Mesenchymal stem cell (in vitro differentiated cells and primary cell): Measurements from ENCODE around the gene SPNS2.

Source experiments
- DNase-seq: peaks from one replicate; pipeline ENCODE4 v3.0.0-alpha.2; 2013
- H2AFZ ChIP-seq: one replicate; pipeline ENCODE4 v1.6.1; 2013; ENCODE audit warnings: low read depth, mild to moderate bottlenecking, control low read depth, inconsistent platforms, low read length, moderate library complexity
- H2AK5ac ChIP-seq: 2 replicates; pipeline ENCODE4 v1.6.1; 2013; ENCODE audit warnings: low read length, moderate library complexity, mild to moderate bottlenecking, inconsistent platforms; ENCODE audit not compliant: severe bottlenecking
- H2BK120ac ChIP-seq: one replicate; pipeline ENCODE4 v1.6.1; 2013; ENCODE audit warnings: low read depth, mild to moderate bottlenecking, inconsistent platforms, low read length, moderate library complexity
- H2BK12ac ChIP-seq, 2 experiments: one replicate each; pipeline ENCODE4 v1.6.1; 2013; ENCODE audit warnings: inconsistent platforms in 2 of 2, low read length in 2 of 2, mild to moderate bottlenecking in 2 of 2, moderate library complexity in 2 of 2, control low read depth in 1 of 2
- H2BK15ac ChIP-seq: one replicate; pipeline ENCODE4 v1.6.1; 2013; ENCODE audit warnings: mild to moderate bottlenecking, low read depth, inconsistent platforms; ENCODE audit not compliant: poor library complexity, severe bottlenecking
- H2BK5ac ChIP-seq: 2 replicates; pipeline ENCODE4 v1.6.1; 2013; ENCODE audit warnings: low read depth, mild to moderate bottlenecking, low read length, control low read depth, inconsistent platforms; ENCODE audit not compliant: poor library complexity, severe bottlenecking
- H3K14ac ChIP-seq, 2 experiments: one replicate each; pipeline ENCODE4 v1.6.1; 2013; ENCODE audit warnings: inconsistent platforms in 2 of 2, low read length in 2 of 2, control low read depth in 1 of 2, mild to moderate bottlenecking in 1 of 2, moderate library complexity in 1 of 2
- H3K18ac ChIP-seq, 2 experiments: one replicate each; pipeline ENCODE4 v1.6.1; 2013; ENCODE audit warnings: inconsistent platforms in 2 of 2, low read length in 2 of 2, control low read depth in 1 of 2, low read depth in 1 of 2, mild to moderate bottlenecking in 1 of 2
- H3K23ac ChIP-seq, 2 experiments: one replicate each; pipeline ENCODE4 v1.6.1; 2013; ENCODE audit warnings: inconsistent platforms in 2 of 2, low read length in 2 of 2, mild to moderate bottlenecking in 2 of 2, moderate library complexity in 2 of 2, control low read depth in 1 of 2
- H3K27ac ChIP-seq: 2 replicates; pipeline ENCODE4 v1.5.1; 2013; ENCODE audit warnings: mild to moderate bottlenecking, moderate library complexity, low read length, control low read depth, inconsistent platforms; ENCODE audit not compliant: poor library complexity, severe bottlenecking
- H3K27me3 ChIP-seq, 2 experiments: 2 replicates each; pipeline versions ENCODE4 v1.6.1 to v1.7.0; 2013; ENCODE audit warnings: low read length in 2 of 2, mild to moderate bottlenecking in 2 of 2, moderate library complexity in 2 of 2, control low read depth in 1 of 2, inconsistent platforms in 1 of 2; ENCODE audit not compliant: control insufficient read depth in 1 of 2, insufficient read depth in 1 of 2
- H3K36me3 ChIP-seq, 2 experiments: 2 replicates each; pipeline versions ENCODE4 v1.6.1 to v1.7.0; 2013; ENCODE audit warnings: low read length in 2 of 2, control low read depth in 1 of 2, inconsistent platforms in 1 of 2, low read depth in 1 of 2, mild to moderate bottlenecking in 1 of 2; ENCODE audit not compliant: insufficient read depth in 2 of 2, control insufficient read depth in 1 of 2
- H3K4ac ChIP-seq, 2 experiments: one replicate each; pipeline ENCODE4 v1.6.1; 2013; ENCODE audit warnings: inconsistent platforms in 2 of 2, low read length in 2 of 2, mild to moderate bottlenecking in 2 of 2, moderate library complexity in 2 of 2, control low read depth in 1 of 2, low read depth in 1 of 2
- H3K4me1 ChIP-seq: 2 replicates; pipeline ENCODE4 v1.6.1; 2013; ENCODE audit warnings: low read depth, low read length, control low read depth; ENCODE audit not compliant: control insufficient read depth, insufficient read depth
- H3K4me2 ChIP-seq: 2 replicates; pipeline ENCODE4 v1.6.1; 2013; ENCODE audit warnings: low read length, mild to moderate bottlenecking, inconsistent platforms; ENCODE audit not compliant: poor library complexity, severe bottlenecking
- H3K4me3 ChIP-seq, 2 experiments: 2 replicates each; pipeline versions ENCODE4 v1.5.1 to v1.7.0; 2013; ENCODE audit warnings: low read length in 2 of 2, mild to moderate bottlenecking in 2 of 2, control low read depth in 1 of 2, low read depth in 1 of 2; ENCODE audit not compliant: insufficient read depth in 1 of 2
- H3K79me1 ChIP-seq: replicated peaks from 2 replicates; pipeline ENCODE4 v1.6.1; 2013; ENCODE audit warnings: mild to moderate bottlenecking, control low read depth, low read length, inconsistent platforms; ENCODE audit not compliant: poor library complexity, severe bottlenecking
- H3K9ac ChIP-seq: 2 replicates; pipeline ENCODE4 v1.7.0; 2013; ENCODE audit warnings: mild to moderate bottlenecking, low read length, moderate library complexity
- H3K9me3 ChIP-seq: 2 replicates; pipeline ENCODE4 v1.7.0; 2013; ENCODE audit warnings: mild to moderate bottlenecking, low read length; ENCODE audit not compliant: control insufficient read depth
- H4K8ac ChIP-seq: one replicate; pipeline ENCODE4 v1.6.1; 2013; ENCODE audit warnings: inconsistent platforms, mild to moderate bottlenecking, low read length, moderate library complexity
- H4K91ac ChIP-seq: one replicate; pipeline ENCODE4 v1.6.1; 2013; ENCODE audit warnings: mild to moderate bottlenecking, low read length, inconsistent platforms
- WGBS: methylation state at CpG from one replicate; pipeline ENCODE4 v1.1.7; 2013; ENCODE audit warnings: mixed read lengths; 5-methylcytosine and 5-hydroxymethylcytosine counted together

SPNS2 gene

DNA sequence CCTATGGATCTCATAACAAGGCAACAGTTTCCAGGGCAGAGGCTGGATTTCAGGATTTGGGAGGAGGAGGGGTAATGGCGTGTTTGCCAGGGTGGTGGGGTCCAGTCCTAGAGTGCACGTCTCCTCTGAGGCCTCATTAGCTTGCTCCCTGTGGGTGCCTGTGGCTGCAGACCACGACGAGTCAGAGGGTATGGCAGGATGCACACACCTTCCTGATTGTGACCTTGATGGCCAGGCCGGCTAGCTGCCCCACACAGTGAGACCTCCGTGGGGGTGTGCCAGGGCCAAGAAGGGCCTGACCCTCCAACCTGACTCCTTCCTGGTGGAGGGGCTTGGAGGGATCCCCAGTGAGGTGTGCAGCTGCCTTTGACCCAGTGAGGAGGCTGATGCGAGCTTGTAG lies 81.6 kb downstream of the SPNS2 start:
- Histone ChIP-seq H3K27ac (no peak overlapping the region), H4K91ac (no peak overlapping the region), H3K18ac (no peak overlapping the region), H3K23ac (peak overlapping the region in 1 of 2 experiments; percentile 87), H3K36me3 (no peaks in the 10 kb centered on the region), H3K9me3 (no peaks in the 10 kb centered on the region), H3K4me2 (no peak overlapping the region), H2BK120ac (no peak overlapping the region), H3K14ac (no peak overlapping the region), H4K8ac (no peak overlapping the region), H2AK5ac (no peak overlapping the region), H2BK5ac (no peak overlapping the region), H3K4me1 (peaks cover 31% of the 10 kb centered on the region), H2BK15ac (no peak overlapping the region), H2BK12ac (no peak overlapping the region), H3K27me3 (peaks cover 59 to 72% of the 10 kb centered on the region in 2 experiments), H2AFZ (no peak overlapping the region), H3K9ac (no peak overlapping the region), H3K4me3 (peak overlapping the region in 1 of 2 experiments; percentile 1), H3K4ac (no peak overlapping the region), H3K79me1 (no peaks in the 10 kb centered on the region)
- DNase-seq, result no peak
- WGBS, result 45% methylated on average over 6 of the region's 7 CpGs

DNA sequence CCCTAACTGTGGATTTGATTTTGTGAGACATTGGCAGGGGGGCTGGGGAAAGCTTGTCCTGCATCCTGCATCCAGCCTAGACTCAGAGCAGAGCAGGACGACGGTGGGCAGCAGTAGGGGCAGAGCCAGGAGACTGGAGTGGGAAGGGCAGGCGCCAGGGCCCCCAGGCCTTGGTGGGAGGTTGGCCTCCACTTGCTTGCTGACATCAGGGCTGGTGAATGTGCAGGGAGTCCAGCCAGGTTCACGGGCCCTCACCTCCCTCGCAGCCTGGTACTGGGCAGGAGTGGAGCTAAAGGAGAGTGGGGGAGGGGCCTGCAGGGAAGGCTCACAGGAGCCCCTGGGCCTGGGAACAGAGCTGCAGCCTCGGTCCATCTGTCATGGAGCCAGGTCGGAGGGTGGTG lies 83.4 kb downstream of the SPNS2 start:
- Histone ChIP-seq H3K36me3 (no peaks in the 10 kb centered on the region), H3K18ac (no peak overlapping the region), H3K23ac (no peak overlapping the region), H2AK5ac (no peak overlapping the region), H3K14ac (no peak overlapping the region), H2BK5ac (no peak overlapping the region), H3K27me3 (peaks cover 53 to 75% of the 10 kb centered on the region in 2 experiments), H4K8ac (no peak overlapping the region), H3K27ac (no peak overlapping the region), H2BK15ac (no peak overlapping the region), H2AFZ (no peak overlapping the region), H3K9ac (no peak overlapping the region), H2BK12ac (no peak overlapping the region), H3K4me2 (no peak overlapping the region), H3K79me1 (no peaks in the 10 kb centered on the region), H3K4me3 (no peak overlapping the region), H2BK120ac (no peak overlapping the region), H3K4ac (no peak overlapping the region), H3K4me1 (peaks cover 31% of the 10 kb centered on the region), H4K91ac (no peak overlapping the region), H3K9me3 (no peaks in the 10 kb centered on the region)
- no peak for DNase-seq
- WGBS, result 61% methylated on average over 5 of the region's 7 CpGs

DNA sequence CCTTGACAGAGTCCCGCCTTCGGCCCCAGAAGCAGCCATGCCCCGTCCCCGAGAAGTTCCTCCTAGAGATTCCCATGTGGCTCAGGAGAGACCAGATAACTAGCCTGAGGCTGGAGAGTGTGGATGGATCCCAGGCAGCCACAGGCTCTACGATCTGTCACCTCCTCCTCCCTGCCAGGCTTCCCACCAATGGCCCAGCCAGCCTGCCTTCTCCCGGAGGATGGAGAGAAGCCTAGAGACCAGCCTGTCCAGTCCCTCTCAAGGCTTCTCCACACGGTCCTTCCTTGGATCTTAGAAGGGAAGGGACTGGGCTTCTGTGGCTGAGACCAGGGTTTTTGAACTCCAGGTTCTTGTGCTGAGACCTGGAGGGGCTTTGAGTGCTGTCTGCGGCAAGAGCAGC lies 84.0 kb downstream of the SPNS2 start:
- Histone ChIP-seq H2AFZ (no peak overlapping the region), H3K18ac (no peak overlapping the region), H2BK120ac (no peak overlapping the region), H3K27me3 (peaks cover 52 to 76% of the 10 kb centered on the region in 2 experiments), H4K8ac (no peak overlapping the region), H3K9me3 (no peaks in the 10 kb centered on the region), H3K23ac (no peak overlapping the region), H3K4me2 (no peak overlapping the region), H2BK15ac (no peak overlapping the region), H3K36me3 (no peaks in the 10 kb centered on the region), H3K79me1 (no peaks in the 10 kb centered on the region), H2BK5ac (no peak overlapping the region), H2AK5ac (no peak overlapping the region), H3K9ac (no peak overlapping the region), H3K14ac (no peak overlapping the region), H2BK12ac (no peak overlapping the region), H3K27ac (no peak overlapping the region), H4K91ac (no peak overlapping the region), H3K4ac (no peak overlapping the region), H3K4me3 (no peak overlapping the region), H3K4me1 (peaks cover 31% of the 10 kb centered on the region)
- DNase-seq, result no peak
- 76% methylated on average over 6 of the region's 8 CpGs for WGBS

DNA sequence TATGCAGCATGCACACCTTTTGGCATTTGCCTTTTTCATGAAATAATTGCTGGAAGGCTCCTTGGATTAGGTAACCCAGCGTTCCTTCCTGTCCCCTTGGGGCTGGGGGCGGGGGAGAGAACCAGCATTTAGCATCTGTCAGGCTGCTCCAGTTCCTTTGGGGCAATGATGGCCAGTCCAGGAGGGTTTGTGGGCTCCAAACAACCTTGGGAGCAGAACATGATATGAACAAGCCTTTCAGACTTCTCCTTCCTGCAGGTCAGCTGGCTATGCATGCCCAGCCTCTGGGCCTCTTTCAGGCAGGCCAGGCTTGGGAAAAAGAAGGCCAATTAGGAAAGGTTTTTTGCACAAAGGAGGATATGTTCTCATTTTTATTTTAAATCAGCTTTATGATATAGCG lies 84.5 kb downstream of the SPNS2 start:
- 69% methylated on average over 2 of the region's 3 CpGs for WGBS
- Histone ChIP-seq H3K4me2 (no peak overlapping the region), H4K91ac (no peak overlapping the region), H4K8ac (no peak overlapping the region), H2BK120ac (no peak overlapping the region), H3K4me3 (no peak overlapping the region), H3K27me3 (peaks cover 53 to 79% of the 10 kb centered on the region in 2 experiments), H3K27ac (no peak overlapping the region), H2BK5ac (no peak overlapping the region), H2AK5ac (no peak overlapping the region), H3K18ac (no peak overlapping the region), H3K79me1 (no peaks in the 10 kb centered on the region), H2BK12ac (no peak overlapping the region), H3K14ac (no peak overlapping the region), H3K4ac (no peak overlapping the region), H3K9ac (no peak overlapping the region), H3K4me1 (peaks cover 33% of the 10 kb centered on the region), H3K9me3 (no peaks in the 10 kb centered on the region), H2BK15ac (no peak overlapping the region), H3K23ac (no peak overlapping the region), H2AFZ (no peak overlapping the region), H3K36me3 (no peaks in the 10 kb centered on the region)
- no peak for DNase-seq
